Measurements from ENCODE around the gene PDE8A. TPM values are rescaled to one million over a fixed set of nuclear protein-coding genes. Genes with fewer than 3 reads are reported as not detected.

PDE8A gene
- polyA plus RNA-seq, 1 experiment: 22.5 TPM

GRCh38 chr15:85007741-85008397 lies 26.2 kb downstream of the PDE8A start:
- no peak for DNase-seq (ENCODE audit: low read depth)
- TF ChIP-seq CTCF (IDR thresholded peaks at IDR 0.05; ENCODE audit: insufficient read depth, low read depth, low read length): no peak
- no peaks in the 10 kb centered on the region for H3K27me3 ChIP-seq (ENCODE audit: control insufficient read depth, insufficient read depth, low read length)
- ChIA-PET POLR2A (no interaction called here), CTCF (interaction anchor here (1.7 to 2.5 kb wide), 2 partner anchors 17 to 20 kb away, joined by 4 to 8 read pairs; no protein-coding TSS in a partner anchor)
- H3K4me3 ChIP-seq (ENCODE audit: low read depth, low read length): no peak overlapping the region
- H3K36me3 ChIP-seq (ENCODE audit: control insufficient read depth, insufficient read depth, low read length): no peaks in the 10 kb centered on the region

- TF ChIP-seq CTCF (IDR thresholded peaks at IDR 0.05; ENCODE audit: insufficient read depth, low read depth, low read length): no peak
- CTCF ChIA-PET: interaction anchor here (1.7 to 2.5 kb wide), 2 partner anchors 16 to 21 kb away, joined by 4 to 8 read pairs; no protein-coding TSS in a partner anchor
- H3K4me3 ChIP-seq (ENCODE audit: low read depth, low read length): no peak overlapping the region
- POLR2A ChIA-PET: no interaction called here
- no peak for DNase-seq (ENCODE audit: low read depth)
- no peaks in the 10 kb centered on the region for H3K27me3 ChIP-seq (ENCODE audit: control insufficient read depth, insufficient read depth, low read length)
- no peaks in the 10 kb centered on the region for H3K36me3 ChIP-seq (ENCODE audit: control insufficient read depth, insufficient read depth, low read length)
Observed at GRCh38 chr15:85008474-85009260, 27.0 kb downstream of the PDE8A start.

- Histone ChIP-seq H3K27me3 (ENCODE audit: control insufficient read depth, insufficient read depth, low read length) (no peaks in the 10 kb centered on the region), H3K4me3 (ENCODE audit: low read depth, low read length) (no peak overlapping the region), H3K36me3 (ENCODE audit: control insufficient read depth, insufficient read depth, low read length) (no peaks in the 10 kb centered on the region)
- CTCF ChIA-PET: interaction anchor here (1.0 to 2.5 kb wide), 3 partner anchors 15 to 34 kb away, joined by 4 to 8 read pairs (median 4); no protein-coding TSS in a partner anchor
- POLR2A ChIA-PET: no interaction called here
- TF ChIP-seq CTCF (IDR thresholded peaks at IDR 0.05; ENCODE audit: insufficient read depth, low read depth, low read length): no peak
- no peak for DNase-seq (ENCODE audit: low read depth)
Observed at GRCh38 chr15:85009435-85009834, 27.8 kb downstream of the PDE8A start.

- ChIA-PET POLR2A (no interaction called here), CTCF (interaction anchor here (0.8 to 1.0 kb wide), 2 partner anchors 11 to 34 kb away, joined by 3 to 4 read pairs; no protein-coding TSS in a partner anchor)
- Histone ChIP-seq H3K4me3 (ENCODE audit: low read depth, low read length) (no peak overlapping the region), H3K36me3 (ENCODE audit: control insufficient read depth, insufficient read depth, low read length) (no peaks in the 10 kb centered on the region), H3K27me3 (ENCODE audit: control insufficient read depth, insufficient read depth, low read length) (no peaks in the 10 kb centered on the region)
- no peak for DNase-seq (ENCODE audit: low read depth)
- TF ChIP-seq CTCF (IDR thresholded peaks at IDR 0.05; ENCODE audit: insufficient read depth, low read depth, low read length): no peak
Observed at GRCh38 chr15:85010071-85010385, 28.4 kb downstream of the PDE8A start.

- ChIA-PET POLR2A (no interaction called here), CTCF (interaction anchor here (0.8 to 1.0 kb wide), 2 partner anchors 10 to 33 kb away, joined by 3 to 4 read pairs; no protein-coding TSS in a partner anchor)
- no peak for TF ChIP-seq CTCF (IDR thresholded peaks at IDR 0.05; ENCODE audit: insufficient read depth, low read depth, low read length)
Observed at GRCh38 chr15:85010386-85011159, 28.9 kb downstream of the PDE8A start.

More at GRCh38 chr15:85010386-85011159, 28.9 kb downstream of the PDE8A start:
- Histone ChIP-seq H3K4me3 (ENCODE audit: low read depth, low read length) (no peak overlapping the region), H3K36me3 (ENCODE audit: control insufficient read depth, insufficient read depth, low read length) (no peaks in the 10 kb centered on the region), H3K27me3 (ENCODE audit: control insufficient read depth, insufficient read depth, low read length) (no peaks in the 10 kb centered on the region)
- no peak for DNase-seq (ENCODE audit: low read depth)
